ENCODE data around the gene CC2D1A.

CC2D1A gene

GRCh38 chr19:13899912-13900584 is 6.0 kb upstream of the CC2D1A start:
- TF ChIP-seq CTCF (IDR thresholded peaks at IDR 0.05; ENCODE audit: low read depth, low read length) = no peak
- Histone ChIP-seq H3K27me3 (ENCODE audit: insufficient read depth, low read depth, severe bottlenecking) (no peaks in the 10 kb centered on the region), H3K27ac (no peak overlapping the region), H3K9me3 (ENCODE audit: severe bottlenecking) (no peaks in the 10 kb centered on the region), H3K4me3 (ENCODE audit: low read depth, low read length) (no peak overlapping the region), H3K36me3 (no peaks in the 10 kb centered on the region)
- no peak for DNase-seq

GRCh38 chr19:13902993-13903555 is 2.9 kb upstream of the CC2D1A start:
- Histone ChIP-seq H3K27ac (no peak overlapping the region), H3K9me3 (ENCODE audit: severe bottlenecking) (peaks cover 5% of the 10 kb centered on the region), H3K36me3 (no peaks in the 10 kb centered on the region; the same call in 1 of the 2 replicates), H3K27me3 (ENCODE audit: insufficient read depth, low read depth, severe bottlenecking) (no peaks in the 10 kb centered on the region), H3K4me3 (ENCODE audit: low read depth, low read length) (no peak overlapping the region)
- TF ChIP-seq CTCF (IDR thresholded peaks at IDR 0.05; ENCODE audit: low read depth, low read length) = peak; percentile 53
- peak; percentile 31 for DNase-seq

- H3K9me3 ChIP-seq (ENCODE audit: severe bottlenecking) = peaks cover 5% of the 10 kb centered on the region
- DNase-seq = peak; percentile 30
- H3K4me3 ChIP-seq (ENCODE audit: low read depth, low read length) = peak overlapping the region; percentile 83
- peak overlapping the region; percentile 75 for H3K27ac ChIP-seq
- H3K36me3 ChIP-seq = peaks cover 11% of the 10 kb centered on the region
- no peak for TF ChIP-seq CTCF (IDR thresholded peaks at IDR 0.05; ENCODE audit: low read depth, low read length)
- no peaks in the 10 kb centered on the region for H3K27me3 ChIP-seq (ENCODE audit: insufficient read depth, low read depth, severe bottlenecking)
Observed at GRCh38 chr19:13906521-13906904, 512 bp downstream of the CC2D1A start.

GRCh38 chr19:13906910-13907309 is 909 bp downstream of the CC2D1A start:
- Histone ChIP-seq H3K27ac (no peak overlapping the region), H3K4me3 (ENCODE audit: low read depth, low read length) (peak overlapping the region; percentile 83), H3K36me3 (peaks cover 11% of the 10 kb centered on the region), H3K9me3 (ENCODE audit: severe bottlenecking) (peaks cover 5% of the 10 kb centered on the region), H3K27me3 (ENCODE audit: insufficient read depth, low read depth, severe bottlenecking) (no peaks in the 10 kb centered on the region)
- TF ChIP-seq CTCF (IDR thresholded peaks at IDR 0.05; ENCODE audit: low read depth, low read length) = no peak
- no peak for DNase-seq

- Histone ChIP-seq H3K27ac (no peak overlapping the region), H3K9me3 (ENCODE audit: severe bottlenecking) (peaks cover 5% of the 10 kb centered on the region), H3K27me3 (ENCODE audit: insufficient read depth, low read depth, severe bottlenecking) (no peaks in the 10 kb centered on the region), H3K36me3 (peaks cover 29% of the 10 kb centered on the region), H3K4me3 (ENCODE audit: low read depth, low read length) (no peak overlapping the region)
- no peak for DNase-seq
- no peak for TF ChIP-seq CTCF (IDR thresholded peaks at IDR 0.05; ENCODE audit: low read depth, low read length)
Observed at GRCh38 chr19:13908674-13909073, 2.7 kb downstream of the CC2D1A start.

Data from WERI-Rb-1 (cell line).